CD4-positive, alpha-beta T cell treated with Interleukin-17A for 4 hours (primary cell): ENCODE results near the gene GLP2R.

Source experiments
- DNase-seq: peaks from one replicate; pipeline ENCODE4 v3.0.0-alpha.2; 2020; ENCODE audit warnings: mixed read lengths

The GLP2R gene

DNA sequence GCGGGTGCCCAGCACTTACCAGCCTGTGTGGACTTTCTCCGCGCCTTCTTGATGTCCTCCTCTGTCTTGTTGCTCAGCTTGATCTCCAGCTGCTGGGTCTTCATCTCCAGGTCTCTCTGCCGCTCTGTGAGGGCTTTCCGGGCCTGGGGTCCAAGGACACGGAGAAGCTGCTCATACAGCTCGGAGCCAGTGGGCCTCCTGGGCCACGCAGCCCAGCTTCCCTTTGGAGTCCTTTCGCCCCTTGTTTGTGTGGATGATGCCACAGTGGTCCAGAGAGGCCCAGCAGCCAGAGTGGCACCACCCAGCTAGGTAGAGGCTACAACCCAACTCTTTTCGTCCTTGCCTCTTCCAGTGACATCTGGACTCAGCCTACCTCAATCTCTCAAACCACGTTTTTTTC is 99.7 kb downstream of the GLP2R start:
- no peak for DNase-seq

DNA sequence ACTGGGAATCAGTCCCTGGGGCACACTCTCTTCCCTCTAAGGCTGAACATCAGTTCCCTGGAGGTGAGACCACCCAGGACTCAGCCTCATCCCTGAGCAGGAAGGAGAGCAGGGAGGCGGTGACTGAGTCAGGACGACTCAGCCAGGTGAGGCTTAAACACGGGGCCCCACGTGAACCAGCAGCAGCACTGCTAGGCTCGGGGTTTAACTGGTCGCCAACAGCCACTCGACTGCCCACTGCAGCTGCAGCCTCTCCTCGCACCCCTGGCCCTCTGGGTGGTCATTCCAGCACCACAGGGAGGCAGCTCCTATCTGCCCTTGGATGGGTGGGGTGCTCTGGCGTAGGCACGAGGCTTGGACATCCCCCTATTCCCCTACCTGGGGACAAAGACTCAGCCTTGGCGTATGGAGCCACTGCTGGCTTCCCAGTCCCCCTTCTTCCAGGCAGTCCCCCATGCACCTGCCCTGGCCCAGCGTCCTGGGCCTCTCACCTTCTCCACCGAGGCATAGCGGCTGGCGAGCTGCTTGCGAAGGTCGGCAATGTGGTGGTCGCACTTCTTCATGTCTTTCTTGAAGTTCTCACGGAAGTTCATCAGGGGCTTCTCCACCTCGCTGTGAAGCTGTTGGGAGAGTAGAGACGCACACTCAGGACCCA is 100.6 kb downstream of the GLP2R start:
- no peak for DNase-seq

DNA sequence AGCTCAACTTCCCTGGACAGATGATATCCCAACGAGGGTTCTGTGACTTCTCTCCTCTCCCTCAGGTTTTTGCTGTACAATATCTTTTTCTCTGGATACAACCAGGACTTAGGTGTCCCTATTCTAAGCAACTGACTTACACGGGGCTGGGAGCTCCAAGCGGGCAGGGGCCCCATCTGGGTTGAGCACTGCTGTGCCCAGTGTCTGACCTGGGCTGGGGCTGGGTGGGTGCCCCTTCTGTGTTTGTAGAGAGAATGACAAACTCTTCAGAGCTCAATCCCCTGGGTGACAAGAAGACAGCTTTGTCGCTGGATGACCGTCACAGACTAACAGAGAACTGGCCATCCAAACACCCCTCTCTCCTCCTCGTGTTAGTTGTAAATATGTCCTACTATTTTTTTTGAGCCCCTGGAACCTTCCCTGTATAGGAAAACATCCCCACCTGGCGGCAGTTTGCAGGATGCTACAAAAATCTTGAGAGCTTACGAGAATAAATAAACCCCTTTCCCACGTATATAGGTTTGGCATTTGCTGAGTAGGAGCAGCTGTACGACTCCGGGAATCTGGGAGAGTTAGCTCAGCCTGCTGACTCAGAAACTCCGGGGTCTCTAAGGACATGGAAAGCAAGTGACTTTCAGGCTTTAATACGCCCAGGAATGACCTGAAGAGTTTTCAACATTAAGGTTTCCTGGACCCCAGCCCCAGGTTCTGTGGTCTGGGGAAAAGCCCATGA is 103.0 kb downstream of the GLP2R start:
- no peak for DNase-seq

DNA sequence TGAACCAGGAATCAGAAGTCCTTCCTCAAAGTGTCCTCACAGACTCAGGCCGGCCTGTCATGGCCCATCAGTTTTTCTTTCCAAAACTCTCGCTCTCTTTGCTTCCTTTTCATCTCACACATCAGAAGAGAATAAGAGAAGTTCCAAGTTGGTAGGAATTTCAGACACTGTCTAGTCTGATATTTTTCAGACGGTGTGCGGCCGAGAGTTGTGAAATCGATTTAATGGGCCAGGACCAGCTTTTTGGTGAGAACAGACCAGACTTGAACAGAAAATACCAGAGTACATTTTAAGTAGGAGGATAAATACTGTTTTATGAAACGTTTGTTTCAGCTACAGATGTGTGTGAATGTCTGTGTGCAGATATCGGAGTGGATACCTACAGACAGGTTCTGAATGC is 104.1 kb downstream of the GLP2R start:
- DNase-seq: no peak

DNA sequence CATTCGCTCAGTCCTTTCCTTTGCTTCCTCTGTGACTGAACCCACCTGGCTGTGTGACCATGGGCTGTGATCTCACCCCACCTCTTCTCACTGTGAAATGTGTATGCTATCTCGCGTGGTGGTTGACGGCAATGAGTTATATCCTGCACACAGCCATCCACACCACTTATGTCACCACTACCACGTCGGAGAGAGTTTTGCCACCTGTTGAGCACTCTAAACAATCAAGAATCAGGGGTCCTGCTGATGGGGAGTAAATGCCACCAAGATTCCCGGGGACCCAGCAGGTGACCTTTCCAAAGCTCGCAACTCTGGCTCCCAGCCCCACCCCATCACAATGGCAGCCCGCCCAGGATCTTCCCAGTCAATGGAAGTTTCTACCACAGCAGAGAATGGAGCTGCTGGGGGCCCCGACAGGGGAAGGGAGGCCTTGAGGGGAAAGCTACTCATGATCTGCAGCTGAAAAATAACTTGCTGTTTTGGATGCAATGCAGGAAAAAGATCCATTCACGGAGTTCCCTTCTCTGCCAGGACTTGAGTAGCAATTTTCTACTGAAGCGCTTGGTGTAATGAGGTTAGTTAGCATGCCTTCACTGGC is 105.5 kb downstream of the GLP2R start:
- DNase-seq: no peak

DNA sequence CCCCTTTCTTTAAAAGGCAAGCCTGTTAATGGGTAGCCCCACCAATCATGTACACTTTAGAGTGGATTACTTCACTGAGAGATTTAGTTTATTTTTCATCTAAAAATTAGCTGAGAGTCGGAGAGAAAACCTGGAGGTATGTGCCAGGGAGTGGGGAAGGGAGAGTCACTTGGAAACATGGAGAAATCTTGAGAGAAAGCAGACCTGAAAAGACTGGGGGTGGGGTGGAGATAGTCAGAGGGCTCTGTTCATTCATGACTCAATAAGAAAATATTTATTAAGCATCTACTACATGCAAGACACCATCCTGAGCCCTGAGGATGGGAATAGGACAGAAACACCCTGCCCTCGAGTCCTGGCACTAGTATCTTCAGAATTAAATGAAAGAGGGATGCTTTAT is 106.8 kb downstream of the GLP2R start:
- DNase-seq: no peak

DNA sequence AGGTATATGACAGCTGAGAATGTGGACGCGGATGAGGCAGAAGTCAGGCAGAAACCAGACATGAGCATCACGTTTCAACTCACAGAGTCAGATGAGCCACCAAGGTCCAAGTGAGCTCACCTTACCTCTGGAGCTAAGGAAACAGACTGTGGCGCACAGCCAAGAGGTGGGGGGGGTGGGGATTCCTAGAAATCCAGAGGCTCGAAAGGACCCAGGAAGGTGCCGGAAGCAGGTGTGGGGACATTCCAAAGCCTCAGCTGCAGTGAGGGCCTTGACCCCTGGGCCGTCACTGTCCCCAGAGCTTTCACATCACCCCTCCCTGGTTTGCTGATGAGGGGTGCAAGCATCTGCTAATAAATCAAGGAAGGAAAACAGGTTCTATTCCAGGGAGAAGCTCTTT is 108.6 kb downstream of the GLP2R start:
- DNase-seq: no peak

DNA sequence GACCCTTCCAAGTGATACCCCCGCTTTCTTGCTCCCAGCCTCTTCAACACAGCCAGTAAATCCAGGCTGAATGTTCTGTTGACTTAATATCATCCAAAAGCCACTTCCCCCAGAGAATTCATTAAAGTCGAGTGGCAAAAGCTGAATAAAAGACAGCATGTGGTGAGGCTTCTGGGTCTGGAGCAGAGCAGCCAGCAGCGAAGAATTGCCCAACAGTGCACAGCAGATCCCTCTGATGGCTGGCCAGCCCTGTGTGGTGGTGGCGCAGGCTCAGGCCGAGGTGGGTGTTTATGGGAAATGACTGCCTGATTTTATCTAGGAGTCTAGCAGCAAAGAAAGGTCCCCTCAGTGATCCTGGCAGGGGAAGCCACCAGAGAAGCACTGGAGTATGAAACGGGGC is 109.7 kb downstream of the GLP2R start:
- no peak for DNase-seq

DNA sequence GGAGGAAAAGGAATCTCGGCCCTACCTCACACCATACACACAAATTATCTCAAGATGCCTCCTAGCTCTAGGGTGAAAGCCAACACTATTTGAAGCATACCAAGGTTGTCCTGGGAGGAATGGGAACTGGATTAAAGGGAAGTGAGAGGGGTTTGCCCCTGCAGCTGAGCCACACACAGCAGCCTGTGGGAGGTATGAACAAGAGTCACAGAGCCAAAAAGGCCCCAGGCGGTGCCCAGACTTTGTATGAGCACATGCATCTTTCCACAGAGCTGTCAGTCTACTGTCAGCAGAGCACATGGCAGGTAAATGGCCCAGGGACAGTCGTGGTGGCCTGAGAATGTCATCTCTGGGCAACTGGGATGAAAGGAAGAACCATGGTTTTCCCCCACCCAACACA is 110.4 kb downstream of the GLP2R start:
- no peak for DNase-seq

DNA sequence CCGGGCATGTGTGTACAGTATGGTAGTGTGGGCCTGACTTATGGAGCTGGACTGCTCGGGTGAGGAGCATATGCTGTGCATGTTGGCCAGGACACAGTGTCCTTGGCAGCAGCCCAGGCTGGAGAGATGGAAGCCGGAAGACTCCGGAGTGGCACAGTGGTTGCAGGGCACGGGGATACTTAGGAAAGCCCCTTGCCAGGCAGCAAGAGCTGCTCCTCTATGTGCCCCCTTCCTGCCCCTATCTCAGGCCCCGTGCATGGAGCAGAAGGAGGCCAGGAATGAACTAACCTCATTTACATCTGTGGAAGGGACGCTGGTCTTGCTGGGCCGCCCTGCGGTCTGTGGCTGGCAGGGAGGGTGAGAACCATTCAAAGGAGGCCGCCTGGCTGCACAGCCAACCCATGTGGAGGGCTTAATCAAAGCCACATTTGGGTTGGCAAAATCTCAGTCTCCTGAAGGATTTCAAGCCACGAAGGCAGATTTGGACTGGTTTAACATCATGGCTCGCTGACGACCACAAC is 111.6 kb downstream of the GLP2R start:
- no peak for DNase-seq

DNA sequence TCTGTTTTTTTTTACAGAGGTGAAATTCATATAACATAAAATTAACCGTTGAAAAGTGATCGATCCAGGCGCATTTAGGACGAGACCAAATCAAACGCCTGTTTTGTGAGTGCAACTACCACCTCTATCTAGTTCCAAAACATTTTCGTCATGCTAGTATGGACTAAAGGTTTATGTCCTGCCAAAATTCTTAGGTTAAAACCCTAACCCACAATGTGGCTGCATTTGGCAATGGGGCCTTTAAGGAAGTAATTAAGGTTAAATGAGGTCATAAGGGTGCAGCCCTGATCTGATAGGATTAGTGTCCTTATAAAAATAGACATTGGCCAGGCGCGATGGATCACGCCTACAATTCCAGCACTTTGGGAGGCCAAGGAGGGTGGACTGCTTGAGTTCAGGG is 112.2 kb downstream of the GLP2R start:
- DNase-seq: no peak

DNA sequence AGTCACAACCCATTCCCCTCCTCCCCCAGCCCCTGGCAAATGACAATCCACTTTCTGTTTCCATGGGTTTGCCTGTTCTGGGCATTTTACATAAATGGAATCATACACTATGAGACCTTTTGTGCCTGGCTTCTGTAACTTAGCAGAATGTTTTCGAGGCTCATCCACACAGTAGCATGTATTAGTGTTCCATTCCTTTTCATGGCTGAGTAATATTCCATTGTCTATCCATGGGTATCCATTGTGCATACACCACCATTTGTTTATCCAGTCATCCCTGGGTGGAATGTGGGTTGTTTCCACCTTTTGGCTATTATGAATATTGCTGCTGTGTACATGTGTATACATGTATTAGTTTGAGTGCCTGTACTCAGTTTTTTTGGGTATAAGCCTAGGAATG is 113.0 kb downstream of the GLP2R start:
- DNase-seq: no peak

DNA sequence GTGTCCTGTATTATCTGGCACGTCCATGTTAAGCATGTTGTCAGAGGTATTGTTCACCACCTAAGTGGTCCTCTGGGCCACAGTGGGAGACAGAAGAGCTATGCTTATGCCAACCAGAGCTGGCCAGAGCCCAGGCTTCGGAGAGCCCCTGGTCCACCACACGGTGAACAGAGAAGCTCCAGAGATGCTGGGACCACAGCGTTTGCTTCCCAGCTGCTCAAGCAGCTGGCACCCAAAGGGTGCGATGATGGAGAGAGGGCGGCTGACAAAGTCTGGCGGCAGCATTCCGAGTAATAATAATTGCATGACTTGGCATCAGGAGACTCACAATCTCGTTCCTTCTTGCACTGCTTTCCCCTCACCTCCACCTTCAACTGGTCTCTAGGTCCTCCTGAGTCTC is 115.1 kb downstream of the GLP2R start:
- no peak for DNase-seq

DNA sequence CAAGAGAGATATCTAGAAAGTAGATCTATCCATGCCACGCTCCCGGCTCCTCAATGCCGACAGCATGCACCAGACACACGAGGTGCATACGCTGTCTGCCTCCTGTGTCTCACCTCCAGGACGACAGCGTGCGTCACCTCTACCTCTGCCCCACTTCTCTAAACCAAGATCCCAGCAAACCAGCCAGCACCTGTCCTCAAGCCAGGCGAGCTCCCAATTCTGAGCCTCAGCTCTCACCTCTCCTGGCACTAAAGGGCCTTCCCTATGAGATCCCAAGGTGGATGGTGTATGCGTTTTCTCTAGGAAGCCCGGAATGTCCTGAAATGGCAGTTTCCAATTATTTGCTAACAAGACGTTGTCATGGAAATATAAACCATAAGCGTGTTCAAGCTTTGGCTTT is 115.6 kb downstream of the GLP2R start:
- no peak for DNase-seq
